C4-2B (cell line): ENCODE results near the gene LIN7B.

Experiments used
- ZFX ChIP-seq: fragments of 450-650 bp; IDR thresholded peaks from 2 replicates; pipeline ENCODE4 v1.6.1; 2017
- TF ChIP-seq, protein P1 (sequence below): fragments of 450-650 bp; conservative IDR thresholded peaks from 2 replicates; pipeline ENCODE4 v1.5.1; 2017; ENCODE audit warnings: mild to moderate bottlenecking

DNA sequence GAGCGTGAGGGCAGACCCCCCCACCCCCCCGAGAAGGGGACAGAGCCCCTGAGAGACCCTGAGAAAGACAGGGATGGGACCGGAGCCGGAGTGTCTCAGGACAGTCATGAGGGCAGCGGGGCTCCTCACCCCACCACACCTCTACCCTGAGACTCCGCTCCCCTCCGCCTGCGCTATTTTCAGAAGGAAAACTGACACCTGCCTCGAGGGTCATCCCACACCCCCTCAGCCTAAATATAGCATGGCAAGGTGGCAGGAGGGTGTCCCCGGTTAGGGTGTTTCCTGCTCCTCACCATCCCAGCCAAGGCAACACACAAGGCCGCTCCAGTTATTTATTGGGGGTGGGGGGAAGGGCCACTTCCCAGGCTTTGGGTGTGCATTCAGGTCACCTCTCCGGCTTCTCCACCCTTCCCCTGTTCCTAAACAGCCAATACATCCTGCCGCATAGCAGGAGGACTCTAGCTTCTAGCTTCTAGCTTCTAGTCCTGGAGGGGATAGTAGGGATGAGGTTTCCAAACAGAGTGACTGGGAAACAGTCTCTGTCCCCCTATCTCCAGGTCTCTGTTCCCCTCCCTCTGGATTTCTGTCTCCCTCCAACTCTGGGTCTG lies 48.2 kb upstream of the LIN7B start:
- TF ChIP-seq, protein P1, sequence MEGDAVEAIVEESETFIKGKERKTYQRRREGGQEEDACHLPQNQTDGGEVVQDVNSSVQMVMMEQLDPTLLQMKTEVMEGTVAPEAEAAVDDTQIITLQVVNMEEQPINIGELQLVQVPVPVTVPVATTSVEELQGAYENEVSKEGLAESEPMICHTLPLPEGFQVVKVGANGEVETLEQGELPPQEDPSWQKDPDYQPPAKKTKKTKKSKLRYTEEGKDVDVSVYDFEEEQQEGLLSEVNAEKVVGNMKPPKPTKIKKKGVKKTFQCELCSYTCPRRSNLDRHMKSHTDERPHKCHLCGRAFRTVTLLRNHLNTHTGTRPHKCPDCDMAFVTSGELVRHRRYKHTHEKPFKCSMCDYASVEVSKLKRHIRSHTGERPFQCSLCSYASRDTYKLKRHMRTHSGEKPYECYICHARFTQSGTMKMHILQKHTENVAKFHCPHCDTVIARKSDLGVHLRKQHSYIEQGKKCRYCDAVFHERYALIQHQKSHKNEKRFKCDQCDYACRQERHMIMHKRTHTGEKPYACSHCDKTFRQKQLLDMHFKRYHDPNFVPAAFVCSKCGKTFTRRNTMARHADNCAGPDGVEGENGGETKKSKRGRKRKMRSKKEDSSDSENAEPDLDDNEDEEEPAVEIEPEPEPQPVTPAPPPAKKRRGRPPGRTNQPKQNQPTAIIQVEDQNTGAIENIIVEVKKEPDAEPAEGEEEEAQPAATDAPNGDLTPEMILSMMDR = no peak
- TF ChIP-seq ZFX = no peak
